Ishikawa (cell line): ENCODE results near the gene STPG3.

Experiments used
- ZBTB7A ChIP-seq: IDR thresholded peaks from 2 replicates; pipeline ENCODE4 v1.6.1; 2012; ENCODE audit warnings: low read depth
- TF ChIP-seq, protein P1 (sequence below): IDR thresholded peaks from 2 replicates; pipeline ENCODE4 v1.6.1; 2012
- TF ChIP-seq, protein P2 (sequence below): IDR thresholded peaks from 2 replicates; pipeline ENCODE4 v1.6.1; 2012

DNA sequence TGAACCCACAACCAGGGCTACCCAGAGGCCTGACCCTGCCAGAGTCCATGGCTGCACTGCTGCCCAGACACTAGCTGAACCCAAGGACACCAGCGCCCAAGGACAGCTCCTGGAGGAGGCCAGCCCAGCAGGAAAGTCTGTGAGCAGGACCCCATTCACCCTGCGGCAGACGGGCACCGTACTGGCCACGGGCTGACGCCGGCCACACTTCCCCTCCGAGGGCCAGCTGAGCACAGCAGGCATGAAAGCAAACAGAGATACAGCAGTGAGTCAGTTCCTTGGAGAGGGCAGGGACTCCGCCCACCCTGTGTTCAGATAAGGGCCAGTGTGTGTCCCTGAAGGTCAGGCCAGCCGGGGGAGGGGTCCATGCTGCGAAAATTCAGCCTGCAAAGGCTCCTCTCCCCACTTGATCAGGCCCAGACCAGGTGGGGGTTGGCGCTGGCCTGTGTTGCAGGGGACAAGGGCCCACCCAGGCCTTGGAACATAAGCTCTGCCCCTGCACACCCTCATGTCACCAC is 32.3 kb upstream of the STPG3 start:
- TF ChIP-seq, protein P1, sequence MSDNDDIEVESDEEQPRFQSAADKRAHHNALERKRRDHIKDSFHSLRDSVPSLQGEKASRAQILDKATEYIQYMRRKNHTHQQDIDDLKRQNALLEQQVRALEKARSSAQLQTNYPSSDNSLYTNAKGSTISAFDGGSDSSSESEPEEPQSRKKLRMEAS, result no peak
- TF ChIP-seq ZBTB7A, result no peak
- TF ChIP-seq, protein P2, sequence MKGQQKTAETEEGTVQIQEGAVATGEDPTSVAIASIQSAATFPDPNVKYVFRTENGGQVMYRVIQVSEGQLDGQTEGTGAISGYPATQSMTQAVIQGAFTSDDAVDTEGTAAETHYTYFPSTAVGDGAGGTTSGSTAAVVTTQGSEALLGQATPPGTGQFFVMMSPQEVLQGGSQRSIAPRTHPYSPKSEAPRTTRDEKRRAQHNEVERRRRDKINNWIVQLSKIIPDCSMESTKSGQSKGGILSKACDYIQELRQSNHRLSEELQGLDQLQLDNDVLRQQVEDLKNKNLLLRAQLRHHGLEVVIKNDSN, result no peak
